ENCODE data around the gene EDN1. TPM values are rescaled to one million over a fixed set of nuclear protein-coding genes. Genes with fewer than 3 reads are reported as not detected.

Gene EDN1
- total and polyA plus RNA-seq, 7 experiments from 2014 or later = 0.12 to 1.7 (median 1.4) TPM; not detected in 1

GRCh38 chr6:12286373-12287110 is 3.6 kb upstream of the EDN1 start:
- H3K4me3 ChIP-seq (ENCODE audit: low read length) = no peak overlapping the region
- DNase-seq (no peak), ATAC-seq (no peak)
- Mint-ChIP-seq H3K36me3 (no peaks in the 10 kb centered on the region), H3K4me1 (peaks cover 7 to 22% (median 16%) of the 10 kb centered on the region in 7 donors), H3K9me3 (no peaks in the 10 kb centered on the region), H3K27ac (no peak overlapping the region), H3K4me3 (no peak overlapping the region), H3K27me3 (peaks cover 17 to 48% (median 25%) of the 10 kb centered on the region in 5 donors)
- no peaks in the 10 kb centered on the region for H3K9me3 ChIP-seq (ENCODE audit: control insufficient read depth in 2 of 3, low read length in 3 of 3)
- H3K27ac ChIP-seq (ENCODE audit: low read depth, low read length) = no peak overlapping the region
- intact Hi-C loops (cut with micrococcal nuclease) = loop anchor here in 1 of 2 donors (5.0 to 10.0 kb wide), 2 partner anchors 374 to 702 kb away; no protein-coding TSS in a partner anchor
- H3K4me1 ChIP-seq (ENCODE audit: control insufficient read depth in 2 of 2, insufficient read depth in 2 of 2, low read length in 2 of 2) = no peaks in the 10 kb centered on the region
- no peaks in the 10 kb centered on the region for H3K36me3 ChIP-seq (ENCODE audit: control insufficient read depth in 2 of 3, insufficient read depth in 3 of 3, low read length in 3 of 3)
- CTCF ChIA-PET = interaction anchor here (0.8 to 0.9 kb wide), 2 partner anchors 9 to 587 kb away, joined by 3 read pairs; no protein-coding TSS in a partner anchor
- H3K27me3 ChIP-seq (ENCODE audit: control insufficient read depth in 2 of 2, insufficient read depth in 2 of 2, low read length in 2 of 2) = no peaks in the 10 kb centered on the region
- POLR2A ChIA-PET = interaction anchor here (0.6 kb wide), 1 partner anchor 1227 kb away, joined by 5 read pairs; no protein-coding TSS in a partner anchor

GRCh38 chr6:12288211-12288618 is 1.9 kb upstream of the EDN1 start:
- Mint-ChIP-seq H3K36me3 (no peaks in the 10 kb centered on the region), H3K27me3 (peaks cover 31 to 54% (median 36%) of the 10 kb centered on the region in 5 donors), H3K4me1 (peaks cover 7 to 22% (median 16%) of the 10 kb centered on the region in 7 donors), H3K4me3 (no peak overlapping the region), H3K27ac (no peak overlapping the region), H3K9me3 (no peaks in the 10 kb centered on the region)
- POLR2A ChIA-PET = no interaction called here
- peaks cover 0 to 3% of the 10 kb centered on the region in 2 donors for H3K27me3 ChIP-seq (ENCODE audit: control insufficient read depth in 2 of 2, insufficient read depth in 2 of 2, low read length in 2 of 2)
- CTCF ChIA-PET = no interaction called here
- ATAC-seq (no peak), DNase-seq (no peak)
- H3K36me3 ChIP-seq (ENCODE audit: control insufficient read depth in 2 of 3, insufficient read depth in 3 of 3, low read length in 3 of 3) = no peaks in the 10 kb centered on the region
- no peak overlapping the region for H3K27ac ChIP-seq (ENCODE audit: low read depth, low read length)
- intact Hi-C loops (cut with micrococcal nuclease) = loop anchor here (2.0 to 10.0 kb wide), 3 partner anchors 53 to 703 kb away; no protein-coding TSS in a partner anchor
- no peaks in the 10 kb centered on the region for H3K9me3 ChIP-seq (ENCODE audit: control insufficient read depth in 2 of 3, low read length in 3 of 3)
- no peaks in the 10 kb centered on the region for H3K4me1 ChIP-seq (ENCODE audit: control insufficient read depth in 2 of 2, insufficient read depth in 2 of 2, low read length in 2 of 2)
- H3K4me3 ChIP-seq (ENCODE audit: low read length) = no peak overlapping the region

GRCh38 chr6:12288914-12289313 is 1.2 kb upstream of the EDN1 start:
- H3K27me3 Mint-ChIP-seq = peaks cover 31 to 52% (median 41%) of the 10 kb centered on the region in 5 donors
- DNase-seq = no peak
- no peak overlapping the region for H3K27ac Mint-ChIP-seq

GRCh38 chr6:12289365-12289919 is 719 bp upstream of the EDN1 start:
- peak overlapping the region; percentile 82 to 96 (median 88) for H3K4me3 Mint-ChIP-seq
- POLR2A ChIA-PET = no interaction called here

More at GRCh38 chr6:12288914-12289313, 1.2 kb upstream of the EDN1 start:
- Mint-ChIP-seq H3K36me3 (peaks cover 0 to 1% (median 0%) of the 10 kb centered on the region in 5 donors), H3K9me3 (no peaks in the 10 kb centered on the region), H3K4me1 (peaks cover 7 to 22% (median 16%) of the 10 kb centered on the region in 7 donors), H3K4me3 (peak overlapping the region; percentile 82 to 96 (median 88))
- ATAC-seq = no peak
- H3K27me3 ChIP-seq (ENCODE audit: control insufficient read depth in 2 of 2, insufficient read depth in 2 of 2, low read length in 2 of 2) = peaks cover 0 to 3% of the 10 kb centered on the region in 2 donors
- no peak overlapping the region for H3K27ac ChIP-seq (ENCODE audit: low read depth, low read length)
- no peaks in the 10 kb centered on the region for H3K36me3 ChIP-seq (ENCODE audit: control insufficient read depth in 2 of 3, insufficient read depth in 3 of 3, low read length in 3 of 3)
- H3K9me3 ChIP-seq (ENCODE audit: control insufficient read depth in 2 of 3, low read length in 3 of 3) = no peaks in the 10 kb centered on the region
- intact Hi-C loops (cut with micrococcal nuclease) = loop anchor here (1.0 to 10.0 kb wide), 9 partner anchors 54 to 704 kb away; no protein-coding TSS in a partner anchor
- no peak overlapping the region for H3K4me3 ChIP-seq (ENCODE audit: low read length)
- ChIA-PET POLR2A (no interaction called here), CTCF (interaction anchor here (0.9 to 2.0 kb wide), 3 partner anchors 159 to 635 kb away, joined by 4 to 16 read pairs (median 8); no protein-coding TSS in a partner anchor)
- no peaks in the 10 kb centered on the region for H3K4me1 ChIP-seq (ENCODE audit: control insufficient read depth in 2 of 2, insufficient read depth in 2 of 2, low read length in 2 of 2)

GRCh38 chr6:12291071-12291838 is 1.1 kb downstream of the EDN1 start:
- no peak for ATAC-seq
- Mint-ChIP-seq H3K27ac (no peak overlapping the region), H3K9me3 (no peaks in the 10 kb centered on the region), H3K4me3 (peak overlapping the region in 2 of 10 donors; percentile 38 to 56), H3K36me3 (peaks cover 0 to 13% (median 3%) of the 10 kb centered on the region in 5 donors), H3K4me1 (peaks cover 7 to 22% (median 16%) of the 10 kb centered on the region in 7 donors), H3K27me3 (peaks cover 31 to 53% (median 38%) of the 10 kb centered on the region in 5 donors)
- Histone ChIP-seq H3K27me3 (ENCODE audit: control insufficient read depth in 2 of 2, insufficient read depth in 2 of 2, low read length in 2 of 2) (peaks cover 0 to 3% of the 10 kb centered on the region in 2 donors), H3K4me1 (ENCODE audit: control insufficient read depth in 2 of 2, insufficient read depth in 2 of 2, low read length in 2 of 2) (no peaks in the 10 kb centered on the region), H3K9me3 (ENCODE audit: control insufficient read depth in 2 of 3, low read length in 3 of 3) (no peaks in the 10 kb centered on the region), H3K4me3 (ENCODE audit: low read length) (no peak overlapping the region), H3K36me3 (ENCODE audit: control insufficient read depth in 2 of 3, insufficient read depth in 3 of 3, low read length in 3 of 3) (no peaks in the 10 kb centered on the region), H3K27ac (ENCODE audit: low read depth, low read length) (no peak overlapping the region)
- intact Hi-C loops (cut with micrococcal nuclease) = loop anchor here in 1 of 2 donors (5.0 kb wide), 1 partner anchor 316 kb away; no protein-coding TSS in a partner anchor
- DNase-seq = no peak
- ChIA-PET POLR2A (no interaction called here), CTCF (interaction anchor here (1.8 kb wide), 1 partner anchor 11 kb away, joined by 6 read pairs; no protein-coding TSS in a partner anchor)

More at GRCh38 chr6:12289365-12289919, 719 bp upstream of the EDN1 start:
- ATAC-seq (peak; percentile 65), DNase-seq (peak in 6 of 9 donors; percentile 30 to 53 (median 41))
- Mint-ChIP-seq H3K27me3 (peaks cover 31 to 51% (median 40%) of the 10 kb centered on the region in 5 donors), H3K4me1 (peaks cover 7 to 22% (median 16%) of the 10 kb centered on the region in 7 donors), H3K27ac (no peak overlapping the region), H3K36me3 (peaks cover 0 to 4% (median 0%) of the 10 kb centered on the region in 5 donors), H3K9me3 (no peaks in the 10 kb centered on the region)
- CTCF ChIA-PET = interaction anchor here (0.6 to 2.0 kb wide), 9 partner anchors 9 to 828 kb away, joined by 3 to 16 read pairs (median 3); no protein-coding TSS in a partner anchor
- H3K27ac ChIP-seq (ENCODE audit: low read depth, low read length) = no peak overlapping the region
- H3K9me3 ChIP-seq (ENCODE audit: control insufficient read depth in 2 of 3, low read length in 3 of 3) = no peaks in the 10 kb centered on the region
- H3K36me3 ChIP-seq (ENCODE audit: control insufficient read depth in 2 of 3, insufficient read depth in 3 of 3, low read length in 3 of 3) = no peaks in the 10 kb centered on the region
- intact Hi-C loops (cut with micrococcal nuclease) = loop anchor here (1.0 to 10.0 kb wide), 9 partner anchors 55 to 705 kb away; no protein-coding TSS in a partner anchor
- peaks cover 0 to 3% of the 10 kb centered on the region in 2 donors for H3K27me3 ChIP-seq (ENCODE audit: control insufficient read depth in 2 of 2, insufficient read depth in 2 of 2, low read length in 2 of 2)
- peak overlapping the region; percentile 46 for H3K4me3 ChIP-seq (ENCODE audit: low read length)
- H3K4me1 ChIP-seq (ENCODE audit: control insufficient read depth in 2 of 2, insufficient read depth in 2 of 2, low read length in 2 of 2) = no peaks in the 10 kb centered on the region
